HG03432 (cell line): ENCODE measurements around the gene PPP2R3B.
A peak's percentile ranks its signal among the peaks of the same experiment; 100 is the strongest.
"Not testable (repeated sequence)": the region's sequence is repeated elsewhere in the genome, so short reads cannot be mapped to it uniquely, and the experiment has no call there.

ENCODE experiments used
- ATAC-seq: cut with Tn5 transposase; IDR thresholded peaks from one replicate; pipeline ENCODE4 v1.9.1; 2021; ENCODE audit warnings: mild to moderate bottlenecking, moderate library complexity; ENCODE audit not compliant: unreplicated experiment

PPP2R3B gene, protein sequence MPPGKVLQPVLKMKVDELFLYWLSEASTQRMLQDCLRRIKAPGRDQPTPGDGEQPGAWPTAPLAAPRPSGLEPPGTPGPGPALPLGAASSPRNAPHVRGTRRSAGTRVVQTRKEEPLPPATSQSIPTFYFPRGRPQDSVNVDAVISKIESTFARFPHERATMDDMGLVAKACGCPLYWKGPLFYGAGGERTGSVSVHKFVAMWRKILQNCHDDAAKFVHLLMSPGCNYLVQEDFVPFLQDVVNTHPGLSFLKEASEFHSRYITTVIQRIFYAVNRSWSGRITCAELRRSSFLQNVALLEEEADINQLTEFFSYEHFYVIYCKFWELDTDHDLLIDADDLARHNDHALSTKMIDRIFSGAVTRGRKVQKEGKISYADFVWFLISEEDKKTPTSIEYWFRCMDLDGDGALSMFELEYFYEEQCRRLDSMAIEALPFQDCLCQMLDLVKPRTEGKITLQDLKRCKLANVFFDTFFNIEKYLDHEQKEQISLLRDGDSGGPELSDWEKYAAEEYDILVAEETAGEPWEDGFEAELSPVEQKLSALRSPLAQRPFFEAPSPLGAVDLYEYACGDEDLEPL

DNA sequence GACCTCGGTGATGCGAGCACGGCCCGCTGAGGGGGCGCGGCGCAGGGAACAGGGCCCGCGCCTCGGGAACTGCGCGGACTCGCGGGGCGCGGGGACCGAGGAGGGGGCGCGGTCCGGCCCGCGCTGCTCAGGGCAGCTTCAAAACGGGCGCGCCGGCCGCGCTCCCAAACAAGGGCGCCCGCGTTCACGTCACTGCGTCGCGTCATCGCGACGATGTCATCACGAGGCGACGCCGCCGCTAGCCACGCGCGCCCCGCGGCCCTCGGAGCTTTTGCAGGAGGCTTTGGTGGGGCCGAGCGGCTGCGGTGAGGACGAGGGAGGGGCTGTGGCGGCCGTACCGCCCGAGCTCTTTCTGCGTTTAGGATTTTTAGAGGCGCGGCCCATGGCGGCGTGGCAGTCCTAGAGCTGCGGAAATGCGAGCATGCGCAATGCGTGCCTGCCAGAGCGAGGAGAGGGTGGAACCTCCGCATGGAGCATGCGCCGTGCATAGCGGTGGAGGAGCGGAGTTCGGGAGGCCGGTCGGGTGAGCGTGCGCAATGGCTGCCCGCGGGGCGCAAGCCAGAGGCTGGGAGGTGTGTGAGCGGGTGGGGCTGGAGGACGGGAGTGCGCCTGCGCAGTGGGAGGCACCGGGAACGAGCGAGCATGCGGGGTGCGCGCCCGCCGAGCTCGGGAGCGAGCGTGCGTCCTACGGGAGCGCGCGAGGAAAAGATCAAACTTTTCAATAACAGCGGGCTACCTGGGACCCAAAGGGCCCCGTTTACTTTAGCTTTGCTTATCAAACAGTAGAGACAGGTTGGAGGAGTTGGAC is at the start of gene PPP2R3B:
Gene PPP2R3B, minus strand, starts transcription at position 140 of the 808 bp plus-strand sequence. CDS start 216 bp downstream, outside the sequence.
- peak; percentile 95 for ATAC-seq

DNA sequence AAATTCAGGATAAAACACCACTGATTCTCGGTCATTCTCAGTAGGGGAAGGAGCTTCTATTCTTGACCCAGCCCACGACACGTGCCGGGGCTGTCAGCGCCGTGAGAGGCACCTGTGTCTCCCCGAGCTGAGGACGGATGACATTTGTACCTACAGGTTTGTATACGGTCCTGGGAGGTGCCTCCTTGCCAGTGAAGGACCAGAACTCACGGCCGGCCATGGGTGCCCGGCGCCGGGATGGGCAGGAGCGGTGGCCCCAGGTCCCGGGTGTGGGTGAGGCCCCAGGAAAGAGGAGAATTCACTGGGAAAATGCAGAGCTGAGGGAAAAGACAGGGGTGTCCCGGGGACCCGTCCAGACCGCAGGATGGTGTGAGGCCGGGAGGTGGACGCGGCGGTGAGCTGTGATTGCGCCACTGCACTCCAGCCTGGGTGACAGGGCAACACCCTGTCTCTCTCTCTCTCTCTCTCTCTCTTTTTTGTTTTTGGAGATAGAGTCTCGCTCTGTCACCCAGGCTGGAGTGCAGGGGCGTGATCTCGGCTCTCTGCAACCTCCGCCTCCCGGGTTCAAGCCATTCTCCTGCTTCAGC is 48.9 kb upstream of the PPP2R3B start:
- ATAC-seq: no peak

DNA sequence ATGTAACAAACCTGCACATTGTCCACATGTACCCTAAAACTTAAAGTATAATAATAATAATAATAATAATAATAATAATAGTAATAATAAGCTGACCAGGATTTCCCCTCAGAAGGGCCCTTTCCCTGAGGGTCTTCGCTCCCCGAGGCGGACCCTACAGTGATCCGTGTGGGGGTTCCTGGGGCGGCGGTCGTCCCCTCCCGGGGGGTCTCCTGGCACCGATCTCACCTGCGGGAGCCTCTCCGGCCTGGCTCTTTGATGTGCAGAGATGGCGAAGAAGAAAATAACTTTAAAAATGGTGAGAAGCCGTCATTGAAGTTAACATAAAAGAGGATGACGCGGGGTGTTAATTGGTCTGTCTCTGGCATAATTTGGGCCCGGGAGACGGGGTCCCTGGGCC is 48.2 kb upstream of the PPP2R3B start:
- ATAC-seq: no peak

DNA sequence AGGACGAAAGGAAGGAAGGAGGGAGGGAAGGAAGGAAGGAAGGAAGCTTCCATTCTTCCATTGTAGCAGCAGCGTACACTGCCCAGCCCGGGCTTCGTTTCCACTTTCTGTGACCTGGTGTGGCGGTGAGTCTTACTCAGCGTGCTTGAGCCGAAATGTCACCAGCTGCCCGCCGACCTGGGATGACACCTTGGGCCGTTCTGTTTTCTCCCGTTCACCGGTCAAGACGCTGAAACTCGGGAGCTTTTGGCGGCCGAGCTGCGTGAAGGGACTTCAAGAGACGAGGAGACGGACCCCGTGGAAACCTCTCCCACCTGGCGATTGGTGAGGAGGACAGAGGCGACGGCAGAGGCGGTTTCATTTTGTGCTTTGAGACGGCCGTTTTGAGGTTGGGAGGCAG is 47.1 kb upstream of the PPP2R3B start:
- ATAC-seq: no peak

DNA sequence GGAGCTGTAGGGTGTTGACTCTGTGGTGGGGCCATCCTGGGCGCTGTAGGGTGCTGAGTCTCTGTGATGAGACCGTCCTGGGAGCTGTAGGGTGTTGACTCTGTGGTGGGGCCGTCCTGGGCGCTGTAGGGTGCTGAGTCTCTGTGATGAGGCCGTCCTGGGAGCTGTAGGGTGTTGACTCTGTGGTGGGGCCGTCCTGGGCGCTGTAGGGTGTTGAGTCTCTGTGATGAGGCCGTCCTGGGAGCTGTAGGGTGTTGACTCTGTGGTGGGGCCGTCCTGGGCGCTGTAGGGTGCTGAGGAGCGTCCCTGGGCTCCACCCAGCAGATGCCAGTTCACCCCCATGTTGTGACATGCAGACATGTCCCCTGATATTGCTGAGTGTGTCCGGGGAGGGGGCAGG is 46.0 kb upstream of the PPP2R3B start:
- not testable (repeated sequence) for ATAC-seq

DNA sequence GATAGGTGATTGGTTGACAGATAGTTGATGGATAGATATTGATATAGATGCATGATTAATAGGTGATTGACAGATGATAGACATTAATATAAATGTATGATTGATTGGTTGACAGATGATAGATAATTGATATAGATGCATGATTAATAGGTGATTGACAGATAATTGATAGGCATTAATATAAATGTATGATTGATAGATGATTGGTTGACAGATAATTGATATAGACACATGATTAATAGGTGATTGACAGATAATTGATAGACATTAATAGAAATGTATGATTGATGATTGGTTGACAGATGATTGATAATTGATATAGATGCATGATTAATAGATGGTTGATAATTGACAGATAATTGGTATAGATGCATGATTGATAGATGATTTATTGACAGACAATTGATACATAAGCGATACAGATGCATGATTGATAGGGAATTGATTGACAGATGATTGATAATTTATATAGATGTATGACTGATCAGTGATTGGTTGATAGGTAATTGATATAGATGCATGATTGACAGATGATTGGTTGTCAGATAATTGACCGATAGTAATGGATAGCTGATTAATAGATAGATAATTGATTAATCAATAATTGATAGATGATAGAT is 44.9 kb upstream of the PPP2R3B start:
- no peak for ATAC-seq

DNA sequence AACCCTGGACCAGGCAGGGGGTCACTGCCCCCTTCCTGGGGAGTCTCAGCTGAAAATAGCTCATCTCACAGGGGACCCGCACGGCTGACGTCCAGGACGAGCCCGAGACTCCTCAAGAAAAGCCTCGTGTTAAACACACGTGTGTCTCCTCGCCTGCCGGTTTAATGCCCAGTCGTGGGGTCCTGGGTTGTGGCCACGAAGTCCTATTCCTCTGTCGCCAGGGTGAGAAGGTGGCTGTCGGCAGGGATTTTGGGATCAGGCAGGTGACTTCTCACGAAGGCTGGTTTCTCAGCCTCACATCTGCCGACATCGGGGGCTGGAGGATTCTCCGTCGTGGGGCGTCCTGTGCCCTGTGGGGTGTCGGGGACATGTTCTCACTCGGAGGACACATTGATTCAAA is 44.3 kb upstream of the PPP2R3B start:
- no peak for ATAC-seq

DNA sequence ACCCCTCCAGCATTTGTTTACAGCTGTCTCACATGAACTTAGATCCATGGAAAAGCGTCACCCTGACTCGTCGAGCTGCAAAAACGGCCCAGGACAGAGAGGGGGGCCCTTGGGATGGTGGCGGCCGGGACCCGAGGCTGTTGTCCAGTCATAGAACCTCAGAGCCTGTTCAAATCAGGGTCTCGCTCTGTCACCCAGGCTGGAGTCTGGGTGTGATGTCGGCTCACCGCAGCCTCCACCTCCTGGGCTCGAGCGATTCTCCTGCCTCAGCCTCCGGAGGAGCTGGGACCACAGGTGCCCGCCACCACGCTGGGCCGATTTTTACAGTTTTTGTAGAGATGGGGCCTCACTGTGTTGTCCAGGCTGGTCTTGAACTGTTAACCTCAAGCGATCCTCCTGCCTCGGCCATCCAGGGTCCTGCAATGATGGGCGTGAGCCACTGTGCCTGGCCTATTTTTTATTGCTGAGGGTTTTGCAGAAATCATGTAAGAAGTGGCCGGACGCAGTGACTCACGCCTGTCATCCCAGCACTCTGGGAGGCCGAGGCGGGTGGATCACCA is 42.6 kb upstream of the PPP2R3B start:
- no peak for ATAC-seq

DNA sequence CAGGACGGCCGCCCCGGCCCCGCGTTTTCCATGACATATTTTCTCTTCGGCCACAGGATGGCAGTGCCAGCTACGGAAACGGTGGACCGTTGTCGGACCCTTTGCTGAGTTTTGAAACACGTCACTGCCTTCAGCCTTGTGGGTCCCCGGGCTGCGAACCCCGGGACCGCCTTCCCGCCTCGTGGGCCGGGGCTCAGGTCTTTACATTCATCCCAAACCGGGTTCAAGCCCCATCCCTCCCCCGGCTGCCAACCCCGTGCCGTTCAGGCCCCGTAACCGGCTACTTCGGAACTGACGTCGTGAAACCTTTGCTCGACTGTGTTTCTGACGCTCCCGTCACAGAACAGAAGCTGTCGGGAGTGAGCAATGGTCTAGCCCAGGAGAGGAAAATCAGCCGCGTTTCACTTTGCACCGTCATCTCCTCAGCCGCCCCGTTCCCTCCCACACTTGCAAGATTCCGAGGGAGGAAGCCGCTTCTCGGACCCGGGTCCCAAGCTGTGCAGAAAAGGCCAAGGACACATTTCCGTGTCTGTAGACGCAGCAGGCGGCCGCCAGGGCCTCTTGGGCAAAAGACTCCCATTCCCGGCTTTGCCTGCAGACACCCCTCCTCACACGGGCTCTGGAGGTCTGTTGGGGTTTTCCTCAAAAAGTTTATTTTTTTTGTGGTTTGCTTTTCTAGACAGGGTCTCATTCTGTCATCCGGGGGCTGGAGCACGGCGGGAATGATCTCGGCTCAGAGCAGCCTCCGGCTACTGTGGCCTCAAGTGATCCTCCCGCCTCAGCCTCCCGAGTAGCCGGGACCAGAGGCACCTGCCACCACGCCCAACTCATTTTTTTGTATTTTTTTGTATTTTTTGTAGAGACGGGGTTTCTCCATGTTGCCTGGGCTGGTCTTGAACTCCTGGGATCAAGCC is 41.4 kb upstream of the PPP2R3B start:
- no peak for ATAC-seq

DNA sequence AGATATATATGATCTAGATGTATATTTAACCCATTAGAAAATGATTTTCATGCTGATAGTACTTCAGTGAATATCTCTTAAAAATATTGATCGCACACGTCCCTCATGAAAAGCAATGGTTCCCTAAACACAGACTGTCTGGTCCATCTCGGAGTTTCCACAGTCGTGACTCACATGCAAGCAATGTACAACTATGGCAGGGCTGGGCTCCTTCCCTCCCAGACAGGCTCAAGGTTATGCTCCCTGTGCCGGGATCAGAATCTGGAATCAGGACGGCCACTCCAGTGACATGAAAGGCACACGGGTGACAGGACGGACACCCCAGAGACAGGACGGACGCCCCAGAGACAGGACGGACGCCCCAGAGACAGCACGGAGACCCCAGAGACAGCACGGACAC is 40.2 kb upstream of the PPP2R3B start:
- ATAC-seq: no peak

DNA sequence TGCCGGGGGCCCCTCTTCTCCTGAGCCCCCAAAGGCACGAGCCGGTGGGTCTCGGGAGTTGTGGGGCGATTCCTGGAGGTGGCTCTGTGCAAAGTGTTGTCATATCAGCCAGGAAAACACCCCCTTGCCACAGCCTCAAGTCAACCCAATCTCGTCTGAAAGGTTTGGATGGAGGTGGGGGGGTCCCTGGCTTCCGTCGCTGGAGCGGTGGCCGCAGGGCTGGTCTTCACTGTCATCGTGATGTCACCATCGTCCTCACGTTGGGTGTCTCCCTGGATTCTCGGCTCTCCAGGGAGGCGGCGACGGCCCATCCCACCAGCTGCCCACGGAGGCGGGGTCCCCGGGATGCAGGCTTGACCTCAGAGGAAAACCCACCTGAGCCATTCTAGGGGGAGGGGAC is 38.3 kb upstream of the PPP2R3B start:
- ATAC-seq: no peak

DNA sequence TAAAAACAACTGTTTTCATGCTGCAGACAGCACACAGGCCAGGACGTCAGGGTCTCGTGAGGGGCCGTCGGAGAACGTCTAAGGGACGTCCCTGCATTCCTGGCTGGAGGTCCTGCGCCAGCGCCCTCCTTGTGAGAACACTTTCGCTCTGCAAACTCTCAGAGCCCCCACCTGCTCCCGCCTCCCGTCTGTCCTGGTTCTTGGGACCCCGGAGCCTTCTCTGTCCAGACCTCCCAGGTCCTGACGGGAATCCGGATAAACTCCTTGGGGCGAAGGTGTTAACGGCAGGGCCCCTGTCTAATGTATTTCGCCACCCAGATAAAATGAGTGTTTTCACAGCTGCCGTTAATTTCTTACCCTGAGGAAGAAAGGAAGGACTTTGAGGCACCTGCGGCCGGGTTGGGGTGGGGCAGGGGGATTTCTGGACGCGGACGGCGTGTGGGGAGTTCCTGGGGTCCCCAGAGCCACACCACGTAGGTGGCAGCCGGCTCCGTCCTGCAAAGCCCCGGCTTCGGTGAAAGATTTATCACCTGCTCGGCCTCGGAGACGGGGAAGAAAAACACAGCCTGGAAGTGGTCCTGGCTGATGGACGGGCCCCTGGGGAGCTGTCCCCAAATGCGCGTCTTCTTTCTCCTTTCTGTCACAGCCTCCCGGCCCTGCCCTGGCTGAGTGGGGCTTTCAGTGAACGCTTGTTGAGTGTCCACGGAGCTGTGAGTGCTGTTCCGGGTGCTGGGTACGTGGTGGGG is 35.1 kb upstream of the PPP2R3B start:
- no peak for ATAC-seq

DNA sequence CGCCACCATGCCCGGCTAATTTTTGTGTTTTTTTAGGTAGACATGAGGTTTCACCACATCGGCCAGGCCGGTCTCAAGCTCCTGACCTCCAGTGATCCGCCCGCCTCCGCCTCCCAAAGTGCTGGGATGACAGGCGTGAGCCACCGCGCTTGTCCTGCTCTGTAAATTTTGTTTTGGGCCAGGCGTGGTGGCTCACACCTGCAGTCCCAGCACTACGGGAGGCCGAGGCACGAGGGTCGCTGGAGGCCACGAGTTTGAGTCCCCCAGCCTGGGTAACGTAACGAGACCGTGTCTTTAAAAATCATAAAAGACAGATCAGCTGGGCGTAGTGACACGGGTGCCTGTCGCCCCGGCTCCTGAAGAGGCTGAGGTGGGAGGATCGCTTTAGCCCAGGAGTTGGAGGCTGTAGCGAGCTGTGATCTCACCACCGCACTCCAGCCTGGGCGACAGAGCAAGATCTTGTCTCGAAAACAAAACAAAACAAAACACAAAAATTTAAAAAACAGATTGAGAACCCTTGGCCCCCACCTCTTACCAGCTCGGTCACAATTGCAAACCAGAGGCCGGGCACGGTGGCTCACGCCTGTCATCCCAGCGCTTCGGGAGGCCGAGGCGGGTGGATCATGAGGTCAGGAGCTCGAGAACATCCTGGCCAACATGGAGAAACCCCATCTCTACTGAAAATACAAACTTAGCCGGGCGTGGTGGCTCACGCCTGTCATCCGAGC is 34.0 kb upstream of the PPP2R3B start:
- no peak for ATAC-seq

DNA sequence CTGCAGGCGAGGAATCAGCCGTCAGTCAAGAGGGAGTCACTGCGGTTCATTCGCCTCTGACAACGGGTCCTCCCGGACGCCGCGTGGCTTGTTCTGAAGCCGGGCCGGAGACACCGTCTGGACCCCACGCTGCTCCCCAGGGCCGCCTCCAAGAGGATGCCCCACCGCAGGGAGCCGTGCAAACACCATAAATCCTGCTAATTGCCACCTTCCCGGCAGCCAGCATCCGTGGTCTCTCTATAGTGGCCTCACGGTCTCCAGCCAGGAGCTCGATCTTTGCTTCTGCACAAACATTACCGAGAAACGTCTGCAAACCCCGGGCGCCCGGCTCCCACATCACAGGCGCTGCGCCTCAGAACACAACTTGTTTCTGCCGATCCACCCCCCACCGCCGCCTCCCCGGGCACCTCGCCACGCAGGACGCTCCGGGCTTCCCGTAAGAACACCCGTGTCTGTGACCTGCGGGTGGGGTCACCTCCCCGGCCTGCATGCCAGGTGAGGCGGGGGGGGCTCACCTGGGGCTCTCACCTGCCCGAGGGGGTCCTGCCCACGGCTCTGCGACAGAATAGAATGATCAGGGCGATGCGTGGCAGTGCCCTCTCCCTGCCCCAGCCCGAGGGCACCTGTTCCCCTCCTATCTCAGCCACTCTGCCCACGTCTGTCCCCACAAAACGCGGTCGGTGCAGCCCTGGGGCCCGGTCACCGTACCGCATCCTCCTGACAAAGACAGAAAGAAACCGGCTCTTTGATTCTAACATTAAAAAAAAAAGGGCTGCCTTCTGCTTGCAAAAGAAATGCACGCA is 32.4 kb upstream of the PPP2R3B start:
- ATAC-seq: no peak

DNA sequence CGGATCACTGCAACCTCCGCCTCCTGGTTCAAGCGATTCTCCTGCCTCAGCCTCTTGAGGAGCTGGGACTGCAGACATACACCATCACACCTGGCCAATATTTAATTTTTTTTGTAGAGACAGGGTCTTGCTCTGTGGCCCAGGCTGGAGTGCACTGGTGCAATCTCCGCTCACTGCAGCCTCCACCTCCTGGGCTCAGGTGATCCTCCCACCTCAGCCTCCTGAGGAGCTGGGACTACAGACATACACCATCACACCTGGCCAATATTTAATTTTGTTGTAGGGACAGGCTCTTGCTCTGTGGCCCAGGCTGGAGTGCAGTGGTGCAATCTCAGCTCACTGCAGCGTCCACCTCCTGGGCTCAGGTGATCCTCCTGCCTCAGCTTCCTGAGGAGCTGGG is 28.8 kb upstream of the PPP2R3B start:
- not testable (repeated sequence) for ATAC-seq

DNA sequence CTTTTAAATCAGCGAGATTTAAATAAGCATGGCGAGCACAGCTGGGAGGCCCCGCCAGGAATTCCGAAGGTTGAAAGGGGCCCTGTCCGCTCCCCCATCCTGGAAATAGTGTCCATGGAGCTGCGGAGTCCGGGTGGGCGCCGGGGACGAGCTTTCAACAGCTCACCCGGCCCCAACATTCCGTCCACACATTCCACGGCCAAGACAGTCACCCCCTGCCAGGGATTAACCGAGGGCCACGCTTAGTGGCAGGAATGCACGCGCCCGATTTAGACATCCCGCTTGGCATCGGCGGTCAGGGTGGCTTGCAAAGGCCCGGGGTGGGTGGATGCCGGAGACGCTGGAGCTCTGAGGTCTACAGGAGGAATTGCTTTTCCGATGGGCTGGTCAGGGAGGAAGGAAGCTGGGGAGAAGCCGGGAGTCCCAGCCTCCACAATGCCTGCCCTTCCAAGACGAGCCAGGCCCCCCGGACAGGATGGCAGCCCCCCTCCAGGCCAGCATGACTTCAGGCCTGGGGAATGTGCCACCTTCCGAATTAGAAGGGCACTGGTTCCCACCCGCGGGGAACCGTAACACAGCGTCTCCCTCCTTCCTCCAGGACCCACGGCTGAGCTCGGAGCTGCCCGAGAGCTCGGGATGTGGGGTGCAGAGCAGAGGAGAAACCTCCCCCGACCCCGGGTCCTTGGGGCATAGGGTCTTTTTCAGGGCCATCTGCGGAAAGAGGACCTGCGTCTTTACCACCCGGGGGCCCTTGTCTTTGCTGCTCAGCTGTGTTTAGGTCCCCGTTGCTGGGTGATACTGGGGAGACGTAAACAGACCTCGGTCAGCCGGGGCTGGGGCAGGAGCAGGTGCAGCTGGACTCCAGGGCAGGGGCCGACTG is 26.9 kb upstream of the PPP2R3B start:
- ATAC-seq: no peak
